Adrenal gland (tissue), 12 donors: Measurements from ENCODE around the gene ARID4B. TPM values are rescaled to one million over a fixed set of nuclear protein-coding genes. Genes with fewer than 3 reads are reported as not detected.

Experiments
- DNase-seq, 7 donors: peaks; one replicate each; pipeline ENCODE4 v3.0.0-alpha.2; 2019 to 2020
- H3K27ac ChIP-seq, 5 donors: fragments of 200-600 bp; sonication (generic) in 4 of 5; 1 replicate in 3 of 5; 2 replicates in 2 of 5; pipeline versions ENCODE4 v1.5.1 to v1.8.0; 2016 to 2020; ENCODE audit warnings: mild to moderate bottlenecking in 1 of 5
- H3K27me3 ChIP-seq: fragments of 200-600 bp; 2 replicates; pipeline ENCODE4 v1.8.0; 2021
- H3K36me3 ChIP-seq, 2 donors: fragments of 200-600 bp; replicated peaks in 1 of 2; 1 replicate in 1 of 2; 2 replicates in 1 of 2; pipeline versions ENCODE4 v1.5.1 to v1.8.0; 2018 to 2022
- H3K4me1 ChIP-seq, 2 donors: fragments of 200-600 bp; replicated peaks in 1 of 2; 1 replicate in 1 of 2; 2 replicates in 1 of 2; pipeline versions ENCODE4 v1.5.1 to v1.8.0; 2018 to 2021
- H3K4me3 ChIP-seq, 4 donors: fragments of 200-600 bp; sonication (generic) in 3 of 4; one replicate each; pipeline ENCODE4 v1.5.1; 2016 to 2018
- H3K9me3 ChIP-seq, 3 donors: fragments of 200-600 bp; sonication (generic) in 1 of 3; replicated peaks in 1 of 3; 1 replicate in 2 of 3; 2 replicates in 1 of 3; pipeline versions ENCODE4 v1.5.1 to v1.8.0; 2016 to 2021
- CTCF ChIP-seq, 6 experiments: fragments of 450-650 bp in 4 of 6; fragments of 200-600 bp in 2 of 6; sonication (generic) in 1 of 6; IDR thresholded peaks; 1 replicate in 5 of 6; 2 replicates in 1 of 6; pipeline versions ENCODE4 v1.5.1 to v1.8.0; 2016 to 2021; ENCODE audit warnings: antibody characterized with exemption in 6 of 6, mild to moderate bottlenecking in 2 of 6, moderate library complexity in 1 of 6
- POLR2A ChIP-seq, 2 donors: fragments of 450-650 bp; IDR thresholded peaks; one replicate each; pipeline ENCODE4 v1.6.1; 2017; ENCODE audit warnings: antibody characterized with exemption in 2 of 2, mild to moderate bottlenecking in 2 of 2, moderate library complexity in 1 of 2
- WGBS, 4 donors: extraction: QIAGEN DNeasy Blood & Tissue Kit in 2 of 4; methylation state at CpG; one replicate each; pipeline versions ENCODE4 v1.1.5 to v1.1.7; 2013 to 2017; 5-methylcytosine and 5-hydroxymethylcytosine counted together
- intact Hi-C, 2 donors: fragments of 100-400 bp; cut with DNase I; formaldehyde crosslinking; loops; one replicate each; pipeline versions ENCODE4 v1.14.1 to v1.15.0; 2022 to 2023
- polyA plus RNA-seq, 3 donors: library from polyadenylated mRNA; stranded (reverse); fragments of 200-250 nt in 2 of 3; fragments of 350-450 nt in 1 of 3; fragmentation: Illumina TruSeq in 1 of 3; extraction: RNeasy Lipid Tissue Mini Kit (QIAGEN cat#74804) in 1 of 3; gene quantifications; one replicate each; pipeline ENCODE4 v1.2.3, GENCODE V29; 2013 to 2014
- total RNA-seq, 9 donors: library from RNA; depleted of rRNA in 4 of 9; stranded (reverse); fragments of >200 nt in 4 of 9; fragments of 120-200 nt in 1 of 9; fragmentation: NEBNext Ultra II Directional in 1 of 9; extraction: Animal tissue kit (Norgen Biotek cat#: 25700) in 1 of 9; gene quantifications; one replicate each; pipeline versions ENCODE4 v1.1.0 to v1.2.4, GENCODE V29; 2013 to 2023
- donor health status: healthy with polysubstance abuse.
- donor health status: Bipolar disorder and iron deficiency.
- donor health status: DM: yes; HTN: yes; CAD: no.
- donor health status: DM: no; HTN: no; CAD: no.
- donor health status: DM: no; HTN: no; CAD: no.
- donor health status: DM: yes; HTN: yes; CAD: no.

The ARID4B gene
- total and polyA plus RNA-seq, 12 donors: 12.4 to 44.0 (median 28.1) TPM

- TF ChIP-seq CTCF (IDR thresholded peaks at IDR 0.05): no peak
- TF ChIP-seq POLR2A (IDR thresholded peaks at IDR 0.05): no peak
- H3K36me3 ChIP-seq: peaks cover 0 to 54% of the 10 kb centered on the region in 2 donors
- DNase-seq: no peak
Observed at GRCh38 chr1:235133086-235133485, 194.9 kb downstream of the ARID4B start.

GRCh38 chr1:235131961-235132360 is 196.0 kb downstream of the ARID4B start:
- DNase-seq: no peak
- Histone ChIP-seq H3K36me3 (peaks cover 0 to 43% of the 10 kb centered on the region in 2 donors), H3K27ac (no peak overlapping the region), H3K9me3 (no peaks in the 10 kb centered on the region), H3K27me3 (no peaks in the 10 kb centered on the region), H3K4me1 (peaks cover 4 to 10% of the 10 kb centered on the region in 2 donors), H3K4me3 (no peak overlapping the region)
- TF ChIP-seq CTCF (IDR thresholded peaks at IDR 0.05): no peak
- no peak for TF ChIP-seq POLR2A (IDR thresholded peaks at IDR 0.05)
- 80 to 91% (median 85%) methylated on average over 6 of the region's 6 CpGs for WGBS, 4 donors
- intact Hi-C loops: no loop called here

More at GRCh38 chr1:235133086-235133485, 194.9 kb downstream of the ARID4B start:
- no peak overlapping the region for H3K27ac ChIP-seq
- H3K4me1 ChIP-seq: peaks cover 0 to 4% of the 10 kb centered on the region in 2 donors
- no peaks in the 10 kb centered on the region for H3K9me3 ChIP-seq
- H3K4me3 ChIP-seq: no peak overlapping the region
- H3K27me3 ChIP-seq: no peaks in the 10 kb centered on the region
- WGBS, 4 donors: 94 to 97% (median 96%) methylated on average over 3 of the region's 3 CpGs
- intact Hi-C loops: no loop called here

GRCh38 chr1:235130766-235131270 is 197.2 kb downstream of the ARID4B start:
- Histone ChIP-seq H3K36me3 (peaks cover 0 to 31% of the 10 kb centered on the region in 2 donors), H3K9me3 (no peaks in the 10 kb centered on the region), H3K27me3 (no peaks in the 10 kb centered on the region), H3K4me3 (no peak overlapping the region), H3K4me1 (peaks cover 4 to 20% of the 10 kb centered on the region in 2 donors), H3K27ac (no peak overlapping the region)
- intact Hi-C loops: no loop called here
- DNase-seq: no peak
- TF ChIP-seq CTCF (IDR thresholded peaks at IDR 0.05): no peak
- TF ChIP-seq POLR2A (IDR thresholded peaks at IDR 0.05): no peak
- WGBS, 4 donors: 89 to 95% (median 91%) methylated on average over 7 of the region's 7 CpGs

- H3K36me3 ChIP-seq: peaks cover 0 to 23% of the 10 kb centered on the region in 2 donors
- peaks cover 4 to 22% of the 10 kb centered on the region in 2 donors for H3K4me1 ChIP-seq
- intact Hi-C loops: no loop called here
- H3K9me3 ChIP-seq: no peaks in the 10 kb centered on the region
- H3K27me3 ChIP-seq: no peaks in the 10 kb centered on the region
- 93 to 100% (median 94%) methylated on average over 4 of the region's 4 CpGs for WGBS, 4 donors
- TF ChIP-seq CTCF (IDR thresholded peaks at IDR 0.05): no peak
- no peak for TF ChIP-seq POLR2A (IDR thresholded peaks at IDR 0.05)
- H3K4me3 ChIP-seq: no peak overlapping the region
- H3K27ac ChIP-seq: no peak overlapping the region
- DNase-seq: no peak
Observed at GRCh38 chr1:235129774-235130570, 198.0 kb downstream of the ARID4B start.
